Right ventricle myocardium inferior (tissue), 1 donor: ENCODE results near the gene UFD1. TPM values are rescaled to one million over a fixed set of nuclear protein-coding genes. Genes with fewer than 3 reads are reported as not detected.

ENCODE experiments used
- total RNA-seq: library from RNA; stranded (reverse); fragmentation: NEBNext Ultra II Directional; extraction: Animal tissue kit (Norgen Biotek cat#: 25700); gene quantifications from one replicate; pipeline ENCODE4 v1.2.1, GENCODE V29; 2021
- donor health status: DM: no; HTN: yes; CAD: no; lungs with severe emphysema.

The UFD1 gene
- total RNA-seq, 1 donor from 2014 or later = 45.8 TPM

Other genes with a start within 250 kb of the UFD1 start
- 8.3 TPM for gene CLTCL1, start 187.5 kb downstream of the UFD1 start, total RNA-seq
- gene HIRA, start 47.5 kb downstream of the UFD1 start, total RNA-seq = 17.4 TPM
- 60.4 TPM for gene MRPL40, start 46.6 kb downstream of the UFD1 start, total RNA-seq
- 63.3 TPM for gene C22orf39, start 31.5 kb downstream of the UFD1 start, total RNA-seq
- gene CDC45, start 727 bp upstream of the UFD1 start, total RNA-seq = 0.76 TPM
- 29.9 TPM for gene CLDN5, start 45.2 kb upstream of the UFD1 start, total RNA-seq
- 120 TPM for gene SEPTIN5, start 235.3 kb upstream of the UFD1 start, total RNA-seq
- gene GP1BB, start 244.3 kb upstream of the UFD1 start, total RNA-seq = not detected